Naive thymus-derived CD4-positive, alpha-beta T cell (primary cell): ENCODE data around the gene AP3B1. TPM values are rescaled to one million over a fixed set of nuclear protein-coding genes. Genes with fewer than 3 reads are reported as not detected.
"Not testable (repeated sequence)": the region's sequence is repeated elsewhere in the genome, so short reads cannot be mapped to it uniquely, and the experiment has no call there.

ENCODE experiments used
- ATAC-seq: fragments of 150-1000 bp; cut with Tn5 transposase; 2 replicates; pipeline ENCODE4 v1.10.0; 2021; ENCODE audit warnings: mild to moderate bottlenecking, moderate library complexity
- CTCF ChIA-PET: fragments of 350-600 bp; sonication (Branson Sonifier 250); formaldehyde crosslinking; loops from one replicate; lab custom pipeline; 2021; ENCODE audit warnings: antibody characterized with exemption; lab: Charles Lee
- POLR2A ChIA-PET: fragments of 350-600 bp; sonication (Branson Sonifier 250); formaldehyde crosslinking; loops from one replicate; lab custom pipeline; 2021; ENCODE audit warnings: antibody characterized with exemption, inconsistent platforms; lab: Charles Lee
- DNase-seq, 9 donors: peaks; one replicate each; pipeline versions ENCODE4 v3.0.0 to v3.0.0-alpha.2; 2020 to 2022; ENCODE audit warnings: mixed read lengths in 1 of 9
- H3K27ac ChIP-seq: one replicate; pipeline ENCODE4 v1.7.0; 2013; ENCODE audit warnings: mild to moderate bottlenecking, low read depth, low read length, moderate library complexity
- H3K27me3 ChIP-seq, 2 donors: one replicate each; pipeline ENCODE4 v1.7.0; 2013; ENCODE audit warnings: low read length in 2 of 2, mild to moderate bottlenecking in 2 of 2, moderate library complexity in 2 of 2; ENCODE audit not compliant: control insufficient read depth in 2 of 2, insufficient read depth in 2 of 2
- H3K36me3 ChIP-seq, 3 experiments: 1 replicate in 2 of 3; 2 replicates in 1 of 3; pipeline ENCODE4 v1.7.0; 2013; ENCODE audit warnings: low read length in 3 of 3, mild to moderate bottlenecking in 3 of 3, moderate library complexity in 1 of 3; ENCODE audit not compliant: insufficient read depth in 3 of 3, control insufficient read depth in 2 of 3
- H3K4me1 ChIP-seq, 2 donors: one replicate each; pipeline ENCODE4 v1.7.0; 2013; ENCODE audit warnings: low read length in 2 of 2, mild to moderate bottlenecking in 2 of 2, moderate library complexity in 1 of 2; ENCODE audit not compliant: control insufficient read depth in 2 of 2, insufficient read depth in 2 of 2
- H3K4me3 ChIP-seq: 2 replicates; pipeline ENCODE4 v1.7.0; 2013; ENCODE audit warnings: mild to moderate bottlenecking, low read length
- H3K9me3 ChIP-seq, 3 experiments: 1 replicate in 2 of 3; 2 replicates in 1 of 3; pipeline ENCODE4 v1.7.0; 2013; ENCODE audit warnings: low read length in 3 of 3; ENCODE audit not compliant: control insufficient read depth in 2 of 3
- H3K27ac Mint-ChIP-seq, 9 donors: one replicate each; pipeline ENCODE4 v1.8.0; 2020 to 2022; ENCODE audit warnings: mixed read lengths in 9 of 9, mild to moderate bottlenecking in 8 of 9, moderate library complexity in 5 of 9, inconsistent platforms in 2 of 9
- H3K27me3 Mint-ChIP-seq, 5 donors: one replicate each; pipeline ENCODE4 v1.8.0; 2021 to 2022; ENCODE audit warnings: mixed read lengths in 5 of 5, mild to moderate bottlenecking in 1 of 5
- H3K36me3 Mint-ChIP-seq, 5 donors: one replicate each; pipeline ENCODE4 v1.8.0; 2020 to 2022; ENCODE audit warnings: mixed read lengths in 5 of 5, mild to moderate bottlenecking in 3 of 5, inconsistent platforms in 1 of 5
- H3K4me1 Mint-ChIP-seq, 7 donors: one replicate each; pipeline ENCODE4 v1.8.0; 2020 to 2022; ENCODE audit warnings: mixed read lengths in 7 of 7, mild to moderate bottlenecking in 3 of 7, inconsistent platforms in 1 of 7
- H3K4me3 Mint-ChIP-seq, 10 donors: one replicate each; pipeline ENCODE4 v1.8.0; 2020 to 2022; ENCODE audit warnings: mild to moderate bottlenecking in 10 of 10, mixed read lengths in 10 of 10, moderate library complexity in 6 of 10, inconsistent platforms in 2 of 10
- H3K9me3 Mint-ChIP-seq, 11 donors: one replicate each; pipeline ENCODE4 v1.8.0; 2020 to 2022; ENCODE audit warnings: mixed read lengths in 11 of 11, mild to moderate bottlenecking in 4 of 11, inconsistent platforms in 1 of 11, moderate library complexity in 1 of 11
- intact Hi-C, 2 donors: fragments of 100-400 bp; cut with micrococcal nuclease; formaldehyde crosslinking; loops; one replicate each; pipeline ENCODE4 v1.15.1; 2023
- polyA plus RNA-seq, 2 donors: library from polyadenylated mRNA; unstranded; fragments of 300-500 nt; fragmentation: Illumina TruSeq; gene quantifications; one replicate each; pipeline ENCODE4 v1.2.3, GENCODE V29; 2021
- total RNA-seq, 6 experiments: library from RNA in 5 of 6; stranded (reverse) in 5 of 6; gene quantifications; 1 replicate in 5 of 6; 2 replicates in 1 of 6; pipeline ENCODE4 v1.2.3 and lab custom pipeline; 2021 to 2026

The AP3B1 gene
- total and polyA plus RNA-seq, 7 experiments from 2014 or later, result 28.3 to 45.0 (median 32.8) TPM

DNA sequence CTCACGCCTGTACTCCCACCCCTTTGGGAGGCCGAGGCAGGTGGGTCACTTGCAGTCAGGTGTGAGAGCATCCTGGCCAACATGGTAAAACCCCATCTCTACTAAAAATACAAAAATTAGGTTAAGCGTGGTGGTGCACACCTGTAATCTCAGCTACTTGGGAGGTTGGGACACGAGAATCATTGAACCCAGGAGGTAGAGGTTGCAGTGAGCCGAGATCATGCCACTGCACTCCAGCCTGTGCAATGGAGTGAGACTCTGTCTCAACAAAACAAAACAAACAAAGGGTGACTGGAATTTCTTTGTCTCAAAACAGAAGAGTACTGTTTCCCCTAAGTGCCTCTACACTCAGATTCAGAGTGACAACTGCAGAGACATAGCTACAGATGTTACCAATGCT, 116.1 kb downstream of the AP3B1 start:
- DNase-seq, result no peak
- Histone ChIP-seq H3K4me3 (no peak overlapping the region), H3K36me3 (peaks cover 0 to 20% (median 0%) of the 10 kb centered on the region in 3 experiments), H3K4me1 (no peaks in the 10 kb centered on the region), H3K27me3 (no peaks in the 10 kb centered on the region), H3K9me3 (no peaks in the 10 kb centered on the region), H3K27ac (no peak overlapping the region)
- no peaks in the 10 kb centered on the region for H3K27me3 Mint-ChIP-seq
- peaks cover 0 to 10% (median 2%) of the 10 kb centered on the region in 7 donors for H3K4me1 Mint-ChIP-seq
- POLR2A ChIA-PET, result no interaction called here
- H3K27ac Mint-ChIP-seq, result no peak overlapping the region
- H3K36me3 Mint-ChIP-seq, result peaks cover 14 to 70% (median 58%) of the 10 kb centered on the region in 5 donors
- ATAC-seq, result no peak
- intact Hi-C loops, result no loop called here
- CTCF ChIA-PET, result no interaction called here
- peaks cover 0 to 8% (median 0%) of the 10 kb centered on the region in 11 donors for H3K9me3 Mint-ChIP-seq
- H3K4me3 Mint-ChIP-seq, result no peak overlapping the region

- H3K4me3 ChIP-seq, POLR2A ChIA-PET, H3K27me3 ChIP-seq, H3K9me3 ChIP-seq, H3K27ac Mint-ChIP-seq, ATAC-seq, CTCF ChIA-PET, H3K27me3 Mint-ChIP-seq, H3K4me3 Mint-ChIP-seq, H3K4me1 ChIP-seq, H3K27ac ChIP-seq, intact Hi-C loops, DNase-seq, H3K4me1 Mint-ChIP-seq: not testable (repeated sequence)
- Mint-ChIP-seq H3K9me3 (peaks cover 0 to 38% (median 9%) of the 10 kb centered on the region in 11 donors), H3K36me3 (peaks cover 36 to 86% (median 66%) of the 10 kb centered on the region in 5 donors)
- peaks cover 0 to 20% (median 0%) of the 10 kb centered on the region in 3 experiments for H3K36me3 ChIP-seq
Measured at GRCh38 chr5:78170335-78170734, 124.2 kb downstream of the AP3B1 start.

DNA sequence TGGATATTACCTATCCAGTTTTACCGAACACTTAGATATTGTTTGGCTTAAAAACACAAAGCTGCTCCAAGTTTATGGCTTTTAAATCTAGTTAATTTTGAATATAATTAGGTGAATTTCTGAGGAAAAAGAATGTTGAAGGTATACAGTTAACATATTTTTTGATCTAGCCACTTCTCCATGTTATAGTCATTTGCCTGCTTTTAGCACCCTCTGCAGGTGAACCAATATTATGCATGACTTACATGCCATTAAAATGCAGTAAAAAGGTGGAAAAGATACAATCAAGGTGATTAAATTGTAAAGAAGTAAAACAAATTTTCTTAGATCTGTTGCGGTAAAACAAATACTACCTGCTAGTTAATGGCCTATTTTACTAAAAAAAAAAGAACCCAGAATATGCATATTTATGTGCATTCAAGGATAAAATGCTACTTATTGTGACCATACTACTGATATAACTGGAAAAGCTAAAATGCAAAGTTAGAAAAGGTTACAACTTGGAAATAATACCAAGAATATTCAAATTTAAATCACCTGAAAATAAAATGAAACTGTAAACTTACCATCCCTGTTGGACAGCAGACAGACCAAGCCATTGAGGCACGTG, 132.1 kb downstream of the AP3B1 start:
- no peak for ATAC-seq
- Histone ChIP-seq H3K4me1 (no peaks in the 10 kb centered on the region), H3K27me3 (no peaks in the 10 kb centered on the region), H3K36me3 (peaks cover 0 to 19% (median 0%) of the 10 kb centered on the region in 3 experiments), H3K9me3 (no peaks in the 10 kb centered on the region), H3K27ac (no peak overlapping the region), H3K4me3 (no peak overlapping the region)
- Mint-ChIP-seq H3K9me3 (peaks cover 0 to 2% (median 0%) of the 10 kb centered on the region in 11 donors), H3K27ac (no peak overlapping the region), H3K4me1 (no peaks in the 10 kb centered on the region), H3K4me3 (no peak overlapping the region), H3K36me3 (peaks cover 14 to 51% (median 23%) of the 10 kb centered on the region in 5 donors), H3K27me3 (no peaks in the 10 kb centered on the region)
- intact Hi-C loops, result loop anchor here (1.0 to 10.0 kb wide), 4 partner anchors 518 to 1294 kb away; no protein-coding TSS in a partner anchor
- peak in 5 of 9 donors; percentile 5 to 20 (median 13) for DNase-seq
- ChIA-PET POLR2A (interaction anchor here (0.7 kb wide), 1 partner anchor 49 kb away, joined by 3 read pairs; no protein-coding TSS in a partner anchor), CTCF (no interaction called here)

- H3K27me3 ChIP-seq, result no peaks in the 10 kb centered on the region
- Mint-ChIP-seq H3K27ac (no peak overlapping the region), H3K4me3 (no peak overlapping the region), H3K9me3 (peaks cover 0 to 18% (median 4%) of the 10 kb centered on the region in 11 donors), H3K36me3 (peaks cover 28 to 78% (median 61%) of the 10 kb centered on the region in 5 donors), H3K27me3 (no peaks in the 10 kb centered on the region), H3K4me1 (peaks cover 0 to 3% (median 0%) of the 10 kb centered on the region in 7 donors)
- no peaks in the 10 kb centered on the region for H3K4me1 ChIP-seq
- DNase-seq, result no peak
- no peak for ATAC-seq
- no peaks in the 10 kb centered on the region for H3K9me3 ChIP-seq
- POLR2A ChIA-PET, result no interaction called here
- intact Hi-C loops, result no loop called here
- H3K4me3 ChIP-seq, result no peak overlapping the region
- H3K27ac ChIP-seq, result no peak overlapping the region
- CTCF ChIA-PET, result no interaction called here
- peaks cover 4 to 45% (median 7%) of the 10 kb centered on the region in 3 experiments for H3K36me3 ChIP-seq
Measured at GRCh38 chr5:78157001-78157400, 137.5 kb downstream of the AP3B1 start.

GRCh38 chr5:78151594-78152271, 142.8 kb downstream of the AP3B1 start:
- Histone ChIP-seq H3K36me3 (peaks cover 4 to 27% (median 7%) of the 10 kb centered on the region in 3 experiments), H3K27ac (no peak overlapping the region), H3K4me3 (no peak overlapping the region), H3K9me3 (no peaks in the 10 kb centered on the region), H3K27me3 (no peaks in the 10 kb centered on the region), H3K4me1 (no peaks in the 10 kb centered on the region)
- CTCF ChIA-PET, result no interaction called here
- Mint-ChIP-seq H3K27ac (no peak overlapping the region), H3K36me3 (peaks cover 18 to 77% (median 53%) of the 10 kb centered on the region in 5 donors), H3K4me1 (peaks cover 0 to 4% (median 0%) of the 10 kb centered on the region in 7 donors), H3K9me3 (peaks cover 0 to 18% (median 3%) of the 10 kb centered on the region in 11 donors), H3K4me3 (peak overlapping the region in 1 of 10 donors; percentile 34), H3K27me3 (no peaks in the 10 kb centered on the region)
- POLR2A ChIA-PET, result no interaction called here
- intact Hi-C loops, result no loop called here
- no peak for ATAC-seq
- no peak for DNase-seq

DNA sequence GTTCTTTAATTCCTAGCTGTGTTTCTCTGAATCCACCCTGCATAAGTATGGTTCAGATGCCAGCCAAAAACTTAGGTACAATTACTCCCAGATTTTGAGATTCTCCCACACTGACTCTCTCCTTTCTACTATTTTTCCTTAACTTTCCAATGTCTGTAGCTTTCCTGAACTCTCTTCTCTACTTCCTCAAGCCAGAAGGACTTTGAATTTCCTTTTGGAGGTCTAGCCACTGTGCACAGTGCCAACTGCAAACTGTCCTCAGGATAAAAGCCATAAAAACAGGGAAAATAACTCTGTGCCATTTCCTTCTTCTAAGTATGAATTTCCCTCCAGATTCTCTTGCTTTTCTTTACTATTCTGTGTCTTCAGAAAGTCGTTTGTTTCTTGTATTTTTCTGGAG, 157.2 kb downstream of the AP3B1 start:
- Mint-ChIP-seq H3K9me3 (no peaks in the 10 kb centered on the region), H3K27ac (peak overlapping the region in 1 of 9 donors; percentile 4), H3K36me3 (peaks cover 8 to 43% (median 25%) of the 10 kb centered on the region in 5 donors), H3K27me3 (no peaks in the 10 kb centered on the region), H3K4me1 (peaks cover 0 to 6% (median 4%) of the 10 kb centered on the region in 7 donors), H3K4me3 (no peak overlapping the region)
- no peak overlapping the region for H3K27ac ChIP-seq
- H3K4me3 ChIP-seq, result no peak overlapping the region
- DNase-seq (no peak), ATAC-seq (no peak)
- ChIA-PET POLR2A (no interaction called here), CTCF (no interaction called here)
- H3K27me3 ChIP-seq, result no peaks in the 10 kb centered on the region
- peaks cover 0 to 8% (median 0%) of the 10 kb centered on the region in 3 experiments for H3K36me3 ChIP-seq
- intact Hi-C loops, result no loop called here
- no peaks in the 10 kb centered on the region for H3K4me1 ChIP-seq
- no peaks in the 10 kb centered on the region for H3K9me3 ChIP-seq
